OCI-M1 (cell line): ENCODE data around the gene KLHL26.
A peak's percentile ranks its signal among the peaks of the same experiment; 100 is the strongest.

Experiments
- DNase-seq: peaks from one replicate; lab custom pipeline; 2025; lab: John Stamatoyannopoulos, UW

KLHL26 gene

GRCh38 chr19:18713550-18714117 lies 76.8 kb downstream of the KLHL26 start:
- no peak for DNase-seq

DNA sequence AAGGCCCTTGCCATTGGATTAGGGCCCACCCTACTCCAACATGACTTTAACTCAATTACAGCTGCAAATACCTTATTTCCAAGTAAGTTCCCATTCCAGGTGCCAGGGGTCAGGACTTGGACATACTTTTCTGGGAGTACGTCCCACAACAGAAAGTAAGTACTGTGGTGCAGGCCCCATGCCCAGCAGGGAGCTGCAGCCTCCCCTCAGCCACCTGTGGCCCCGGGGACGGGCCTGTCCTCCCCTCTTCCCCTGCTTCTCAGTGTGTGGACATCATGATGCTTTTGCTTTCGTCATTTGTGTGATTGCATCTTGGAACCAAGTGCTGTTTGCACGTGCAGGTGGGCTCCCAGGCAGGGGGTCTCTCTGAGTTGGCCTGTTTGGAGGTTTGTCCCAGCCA lies 78.6 kb downstream of the KLHL26 start:
- DNase-seq, result no peak

DNA sequence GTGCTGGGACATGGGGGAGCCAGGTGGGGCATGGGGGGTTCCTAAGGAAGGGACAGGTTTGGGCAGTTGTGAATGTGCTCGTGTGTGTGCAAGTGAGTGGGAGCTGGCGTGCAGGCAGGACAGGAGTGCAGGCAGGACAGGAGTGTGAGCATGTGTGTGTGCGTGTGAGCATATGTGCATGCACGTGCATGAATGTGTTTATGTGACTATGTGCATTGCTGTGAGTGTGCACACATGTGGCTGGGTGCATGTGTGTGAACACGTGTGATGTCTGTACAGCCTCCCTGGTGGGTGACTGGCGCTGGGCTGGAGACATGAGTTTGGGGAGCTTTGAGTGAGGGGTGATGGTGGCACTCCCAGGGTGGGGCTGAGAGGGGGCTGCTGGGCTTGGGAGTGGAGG lies 80.0 kb downstream of the KLHL26 start:
- DNase-seq, result no peak

GRCh38 chr19:18717601-18718000 lies 80.8 kb downstream of the KLHL26 start:
- no peak for DNase-seq

DNA sequence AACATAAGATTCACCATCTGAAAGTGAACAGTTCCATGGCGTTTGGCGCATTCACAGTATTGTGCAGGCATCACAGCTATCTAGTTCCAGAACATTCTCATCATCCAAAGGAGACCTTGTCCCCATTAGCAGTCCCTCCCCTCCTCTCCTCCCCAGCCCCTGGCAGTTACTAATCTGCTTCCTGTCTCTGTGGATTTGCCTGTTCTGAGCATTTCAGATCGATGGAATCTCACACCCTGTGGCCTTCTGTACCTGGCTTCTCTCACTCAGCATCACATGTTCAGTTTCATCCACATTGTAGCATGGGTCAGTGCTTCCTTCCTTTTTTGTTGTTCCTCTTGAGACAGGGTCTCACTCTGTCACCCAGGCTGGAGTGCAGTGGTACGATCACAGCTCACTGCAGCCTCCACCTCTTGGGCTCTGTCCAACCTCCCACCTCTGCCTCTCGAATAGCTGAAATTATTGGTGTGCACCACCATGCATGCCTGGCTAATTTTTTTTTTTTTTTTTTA lies 81.2 kb downstream of the KLHL26 start:
- DNase-seq, result peak; percentile 2

DNA sequence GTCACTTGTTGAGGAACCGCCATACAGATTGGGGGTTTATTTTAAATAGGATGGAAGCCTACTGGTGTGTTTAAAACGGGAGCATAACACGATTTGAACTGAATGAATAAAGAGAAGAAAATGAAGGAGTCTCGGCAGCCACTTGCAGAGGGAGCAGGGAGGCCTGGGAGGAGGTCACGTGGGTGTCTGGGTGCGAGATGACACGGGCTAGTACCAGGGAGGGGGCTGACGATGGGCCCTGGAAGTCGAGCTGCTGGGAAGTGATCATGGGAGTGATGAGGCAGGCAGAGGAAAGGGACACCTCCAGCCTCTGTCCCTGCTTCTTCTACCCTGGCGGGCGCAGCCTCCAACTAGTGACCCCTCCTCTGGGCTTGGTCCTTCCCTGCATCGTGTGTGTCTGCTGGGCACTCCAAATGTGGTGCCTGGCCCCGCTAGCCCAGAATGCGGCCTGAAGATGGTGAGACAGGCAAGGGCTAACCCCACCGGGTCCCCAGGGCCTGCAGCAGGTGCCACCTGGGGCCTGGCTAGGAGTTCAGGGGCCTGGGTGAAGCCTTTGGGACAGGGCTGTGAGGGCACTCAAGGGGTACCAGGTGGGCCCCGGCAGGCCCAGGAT lies 82.1 kb downstream of the KLHL26 start:
- no peak for DNase-seq

DNA sequence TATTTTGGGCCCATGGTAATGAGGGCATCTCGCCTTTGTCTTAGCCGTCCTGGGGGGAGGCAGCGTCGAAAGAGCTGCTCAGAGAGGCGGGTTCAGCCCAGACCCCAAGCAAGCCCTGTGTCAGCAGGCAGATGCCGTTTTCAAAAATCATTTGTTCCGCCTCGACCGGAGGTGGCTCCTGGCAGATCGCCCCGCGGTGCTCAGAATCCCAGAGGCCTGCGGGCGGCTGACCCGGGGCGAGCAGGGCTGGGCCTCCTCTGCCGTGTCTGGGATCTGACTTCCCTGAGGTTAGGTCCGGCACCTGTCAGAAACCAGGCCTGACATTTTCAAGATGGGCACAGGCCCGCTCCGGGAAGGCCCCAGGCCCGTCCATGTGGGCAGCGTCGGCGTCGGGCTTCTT lies 82.7 kb downstream of the KLHL26 start:
- no peak for DNase-seq
